Activated CD4-positive, alpha-beta T cell treated with anti-CD3 and anti-CD28 coated beads, Interleukin-2, amount 50 U/mL, for 1 hour (primary cell): ENCODE data around the gene PIEZO1.
A peak's percentile ranks its signal among the peaks of the same experiment; 100 is the strongest.

Experiments
- DNase-seq: peaks from one replicate; pipeline ENCODE4 v3.0.0-alpha.2; 2020

Gene PIEZO1

DNA sequence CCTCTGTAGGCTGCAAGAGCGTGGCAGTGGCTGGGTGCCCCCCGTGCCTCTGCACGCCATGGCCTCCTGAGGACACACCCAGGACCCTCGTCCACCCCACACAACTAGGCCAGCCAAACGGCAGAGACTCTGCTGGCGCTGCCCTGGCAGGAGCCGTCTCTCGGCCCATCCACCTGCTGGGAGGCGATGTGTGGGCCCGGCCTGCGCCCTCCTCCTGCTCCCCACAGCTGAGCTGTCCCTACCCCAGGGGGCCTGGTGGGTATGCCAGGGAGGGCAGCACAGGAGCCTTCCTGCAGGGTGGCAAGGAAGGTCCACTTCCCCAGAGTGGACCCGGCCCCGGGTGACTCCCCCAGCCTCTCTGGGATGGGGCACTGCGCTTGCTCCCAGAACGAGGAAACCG, 85.8 kb downstream of the PIEZO1 start:
- no peak for DNase-seq

- no peak for DNase-seq
Measured at GRCh38 chr16:88698646-88699045, 86.4 kb downstream of the PIEZO1 start.

- peak; percentile 22 for DNase-seq
Measured at GRCh38 chr16:88697831-88698615, 87.0 kb downstream of the PIEZO1 start.

GRCh38 chr16:88697116-88697830, 87.7 kb downstream of the PIEZO1 start:
- DNase-seq, result no peak

GRCh38 chr16:88696441-88696840, 88.6 kb downstream of the PIEZO1 start:
- DNase-seq, result no peak

DNA sequence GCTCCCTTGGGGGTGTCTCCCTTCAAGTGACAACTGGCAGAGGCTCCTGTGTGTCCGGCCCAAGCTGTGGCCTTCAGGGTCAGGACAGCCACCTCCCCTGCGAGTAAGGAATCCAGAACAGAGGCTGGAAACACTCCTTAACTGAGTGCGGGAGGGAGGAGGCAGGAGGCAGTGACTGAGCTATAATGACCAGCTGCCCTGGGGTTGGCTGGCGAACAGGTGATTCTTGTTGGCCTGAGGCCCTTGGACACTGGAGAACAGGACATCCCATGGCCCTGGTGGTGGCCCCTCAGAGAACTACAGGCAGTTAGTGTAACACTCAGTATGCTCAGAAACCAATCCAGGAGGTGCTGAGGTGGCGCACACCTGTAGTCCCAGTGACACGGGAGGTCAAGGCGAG, 89.3 kb downstream of the PIEZO1 start:
- no peak for DNase-seq

- DNase-seq, result no peak
Measured at GRCh38 chr16:88695218-88695617, 89.8 kb downstream of the PIEZO1 start.

- no peak for DNase-seq
Measured at GRCh38 chr16:88694221-88695087, 90.6 kb downstream of the PIEZO1 start.

- no peak for DNase-seq
Measured at GRCh38 chr16:88693420-88694177, 91.4 kb downstream of the PIEZO1 start.

DNA sequence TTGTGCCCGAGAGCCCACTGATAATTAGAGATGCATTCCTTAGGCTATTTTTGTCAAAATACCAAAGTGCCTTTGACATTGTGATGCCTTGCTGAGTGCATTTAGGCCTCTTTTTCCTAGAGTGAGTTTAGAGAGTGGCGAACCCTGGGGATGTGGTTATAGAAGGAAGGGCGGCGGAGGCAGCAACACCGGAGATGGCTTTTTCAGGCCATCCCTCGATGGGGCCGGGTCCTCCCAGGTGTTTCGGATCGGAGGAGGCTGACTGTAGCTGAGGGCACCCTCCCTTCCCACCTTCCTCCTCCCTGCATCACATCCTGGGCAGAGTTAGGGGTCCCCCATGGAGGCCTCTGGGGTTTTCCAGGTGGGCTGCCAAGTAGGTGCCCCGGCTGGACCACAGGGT, 92.2 kb downstream of the PIEZO1 start:
- no peak for DNase-seq

- no peak for DNase-seq
Measured at GRCh38 chr16:88691924-88692560, 93.0 kb downstream of the PIEZO1 start.

- no peak for DNase-seq
Measured at GRCh38 chr16:88691129-88691813, 93.7 kb downstream of the PIEZO1 start.

DNA sequence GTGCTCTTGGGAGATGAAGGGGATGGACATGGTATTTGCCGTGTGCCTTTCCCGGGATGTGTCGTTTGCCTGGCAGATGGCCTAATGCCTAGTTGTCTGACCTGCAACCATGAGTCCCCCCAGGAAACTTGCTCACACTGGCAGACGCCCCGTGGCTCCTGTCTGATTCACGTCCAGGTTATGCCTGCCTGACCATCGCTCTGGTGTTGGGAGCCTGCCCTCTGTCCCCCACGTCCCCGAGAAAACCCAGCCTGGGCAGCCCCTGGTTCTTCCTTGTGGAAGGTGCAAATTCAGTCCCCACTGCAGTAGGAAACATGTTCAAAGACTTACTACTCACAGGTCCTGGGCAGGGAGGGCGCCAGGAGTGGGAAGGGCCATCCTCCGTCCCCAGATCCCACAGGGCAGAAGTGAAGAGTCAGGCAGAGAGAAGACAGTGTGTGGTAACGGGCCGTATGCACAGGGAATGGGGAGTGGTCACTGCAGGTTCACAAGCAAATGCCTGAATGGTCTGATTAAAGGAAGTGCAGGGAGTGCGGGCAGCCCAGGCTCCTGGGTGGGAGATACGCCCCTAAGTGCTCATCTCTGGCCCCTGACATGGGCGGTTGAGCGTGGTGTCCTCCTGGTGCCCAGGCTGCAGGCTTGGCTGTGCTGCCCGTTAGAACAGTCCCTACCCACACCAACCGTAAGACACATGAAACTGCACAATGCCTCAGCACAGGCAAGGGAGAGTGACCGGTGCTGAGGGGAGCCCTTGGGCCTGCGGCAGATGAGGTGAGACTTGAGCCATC, 94.5 kb downstream of the PIEZO1 start:
- no peak for DNase-seq

DNA sequence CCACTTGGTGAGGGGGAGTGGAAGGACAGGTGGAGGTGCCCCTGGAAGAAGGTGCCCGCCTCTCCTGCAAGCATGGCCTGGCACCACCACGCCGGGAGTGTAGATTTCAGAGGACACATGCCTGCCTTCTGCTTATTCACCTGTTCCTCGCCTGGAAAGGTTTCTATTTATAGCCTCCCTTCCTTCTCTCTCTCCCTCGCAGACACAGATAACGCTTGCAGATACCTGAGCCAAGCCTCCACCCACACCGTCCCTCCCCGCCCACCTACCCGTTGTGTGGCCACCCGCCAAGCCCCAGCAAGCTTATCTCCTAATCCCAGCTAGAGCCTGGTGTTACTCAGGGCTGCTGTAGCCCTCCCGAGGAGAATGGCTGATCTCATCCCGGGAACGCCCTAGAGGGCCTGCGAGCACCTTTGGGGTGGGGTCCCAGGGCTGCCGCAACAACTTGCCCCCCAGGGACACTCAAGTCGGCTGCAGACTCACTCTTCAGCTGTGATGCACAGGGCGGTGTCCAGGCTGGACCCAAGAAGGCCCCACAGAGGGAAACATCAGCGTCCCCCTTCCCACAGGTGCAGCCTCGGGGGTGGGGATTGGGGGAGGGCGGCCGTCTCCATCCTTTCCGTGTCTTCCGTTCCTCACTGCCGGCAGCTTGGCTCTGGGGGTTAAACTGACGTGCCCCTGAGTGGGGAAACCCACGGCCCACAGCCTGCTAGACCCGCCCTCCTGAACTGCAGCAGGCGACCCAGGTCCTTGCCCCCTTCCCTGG, 96.8 kb downstream of the PIEZO1 start:
- DNase-seq, result no peak

- no peak for DNase-seq
Measured at GRCh38 chr16:88687676-88688012, 97.4 kb downstream of the PIEZO1 start.

GRCh38 chr16:88687254-88687576, 97.8 kb downstream of the PIEZO1 start:
- DNase-seq, result no peak

DNA sequence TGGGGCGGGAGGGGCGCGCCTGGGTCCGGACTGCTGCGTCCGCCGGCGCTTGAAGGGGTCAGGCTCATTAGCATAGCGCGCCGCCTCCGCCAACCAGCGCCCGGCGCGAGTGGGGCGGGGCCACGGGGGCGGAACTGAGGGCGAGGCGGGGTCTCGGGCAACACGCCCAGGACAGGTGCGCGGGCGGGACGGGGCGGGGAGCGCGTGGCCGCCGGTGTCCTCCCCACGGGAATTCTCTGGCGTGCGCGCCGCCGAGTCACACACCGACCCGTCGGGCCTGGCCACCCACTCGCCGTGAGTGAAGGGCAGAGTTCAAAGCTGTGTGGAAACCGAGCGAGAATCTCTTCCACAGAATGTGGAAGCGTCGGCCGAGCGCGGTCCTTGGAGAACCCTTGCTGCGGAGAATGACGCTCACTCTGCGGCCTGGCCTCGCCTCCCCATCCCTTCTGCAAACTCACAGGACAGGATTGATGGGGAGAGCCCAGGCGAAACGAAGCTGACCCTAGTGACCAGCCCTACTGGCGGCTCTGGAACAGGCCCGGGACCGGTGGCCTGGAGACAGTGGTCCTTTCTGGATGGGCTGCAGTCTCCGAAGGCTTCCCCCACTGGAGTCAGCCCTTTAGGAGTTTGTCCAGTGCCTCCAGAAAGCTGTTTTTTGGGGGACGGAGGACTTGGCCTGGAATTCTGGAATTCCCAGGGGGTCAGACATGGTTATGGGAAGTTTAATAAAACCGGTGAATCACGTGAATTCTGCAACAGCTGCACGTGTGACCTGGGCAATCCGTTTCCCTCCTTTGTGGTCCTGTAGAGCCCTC, 98.4 kb downstream of the PIEZO1 start, which contains the start of gene SNAI3:
Gene SNAI3, minus strand, starts transcription at position 69 of the 815 bp plus-strand sequence. CDS start 101 bp downstream, outside the sequence.
- DNase-seq, result peak; percentile 79

- DNase-seq, result peak; percentile 38
Measured at GRCh38 chr16:88686062-88686438, 99.0 kb downstream of the PIEZO1 start.
